Stimulated activated CD4-positive, alpha-beta T cell treated with anti-CD3 and anti-CD28 coated beads, Interleukin-2, amount 100 ng/mL, for 48 hours (primary cell): ENCODE measurements around the gene UBIAD1.

Experiments used
- DNase-seq, 2 donors: peaks; one replicate each; pipeline ENCODE4 v3.0.0-alpha.2; 2020

The UBIAD1 gene

GRCh38 chr1:11314959-11315358 lies 42.0 kb downstream of the UBIAD1 start:
- DNase-seq, result no peak

- DNase-seq, result no peak
These were observed 43.7 kb downstream of the UBIAD1 start for GRCh38 chr1:11316701-11317100.

GRCh38 chr1:11318982-11319381 lies 46.0 kb downstream of the UBIAD1 start:
- no peak for DNase-seq

- peak; percentile 21 to 40 for DNase-seq
These were observed 47.3 kb downstream of the UBIAD1 start for GRCh38 chr1:11320153-11320936.

- DNase-seq, result no peak
These were observed 48.9 kb downstream of the UBIAD1 start for GRCh38 chr1:11321656-11322491.

- DNase-seq, result no peak
These were observed 51.7 kb downstream of the UBIAD1 start for GRCh38 chr1:11324567-11325165.

- DNase-seq, result no peak
These were observed 53.1 kb downstream of the UBIAD1 start for GRCh38 chr1:11326070-11326469.

- DNase-seq, result no peak
These were observed 55.4 kb downstream of the UBIAD1 start for GRCh38 chr1:11328444-11328843.

- DNase-seq, result no peak
These were observed 57.4 kb downstream of the UBIAD1 start for GRCh38 chr1:11330411-11330810.

- no peak for DNase-seq
These were observed 58.3 kb downstream of the UBIAD1 start for GRCh38 chr1:11331036-11331944.

- no peak for DNase-seq
These were observed 59.0 kb downstream of the UBIAD1 start for GRCh38 chr1:11331945-11332546.

GRCh38 chr1:11333631-11334030 lies 60.6 kb downstream of the UBIAD1 start:
- DNase-seq, result no peak

- no peak for DNase-seq
These were observed 61.3 kb downstream of the UBIAD1 start for GRCh38 chr1:11334261-11334804.

GRCh38 chr1:11334821-11335220 lies 61.8 kb downstream of the UBIAD1 start:
- no peak for DNase-seq

- DNase-seq, result no peak
These were observed 62.5 kb downstream of the UBIAD1 start for GRCh38 chr1:11335417-11336056.

GRCh38 chr1:11337580-11338073 lies 64.6 kb downstream of the UBIAD1 start:
- peak; percentile 72 for DNase-seq
